Endothelial cell of umbilical vein (primary cell): ENCODE data around the gene LOXL1. TPM values are rescaled to one million over a fixed set of nuclear protein-coding genes. Genes with fewer than 3 reads are reported as not detected.

Experiments
- BruUV-seq: library from RNA; stranded (reverse); fragments of 400-500 nt; replicated peaks from 2 replicates; lab custom pipeline; 2021; lab: Mats Ljungman, UMichigan
- CTCF ChIA-PET: fragments of 300-600, 350-600 bp; sonication (Branson Sonifier 250); formaldehyde crosslinking; loops from one replicate; lab custom pipeline; 2021; ENCODE audit warnings: antibody characterized with exemption, inconsistent platforms; lab: Charles Lee
- POLR2A ChIA-PET: fragments of 300-600, 350-600 bp; sonication (Branson Sonifier 250); formaldehyde crosslinking; loops from one replicate; lab custom pipeline; 2021; ENCODE audit warnings: antibody characterized with exemption, inconsistent platforms; lab: Charles Lee
- DNase-seq: peaks from one replicate; pipeline ENCODE4 v3.0.0-alpha.2; 2011; ENCODE audit warnings: low read depth, low spot score
- FAIRE-seq: peaks from 2 replicates; lab custom pipeline; 2011; peaks lifted over from hg19 to GRCh38; lab: Jason Lieb, UNC
- H2AFZ ChIP-seq: 2 replicates; pipeline ENCODE4 v1.6.0; 2012; ENCODE audit warnings: low read depth, low read length, control low read depth, inconsistent platforms
- H3K27ac ChIP-seq: 2 replicates; pipeline ENCODE4 v1.5.1; 2011; ENCODE audit warnings: low read depth, mild to moderate bottlenecking, control low read depth, low read length, moderate library complexity; ENCODE audit not compliant: insufficient read depth
- H3K27me3 ChIP-seq, 2 experiments: 2 replicates each; pipeline versions ENCODE4 v1.6.0 to v1.6.1; 2011; ENCODE audit warnings: low read length in 2 of 2, mixed read lengths in 1 of 2; ENCODE audit not compliant: control insufficient read depth in 2 of 2, insufficient read depth in 2 of 2
- H3K36me3 ChIP-seq, 2 experiments: 2 replicates in 1 of 2; 3 replicates in 1 of 2; pipeline ENCODE4 v1.5.1; 2011; ENCODE audit warnings: low read length in 2 of 2, mild to moderate bottlenecking in 1 of 2, moderate library complexity in 1 of 2; ENCODE audit not compliant: control insufficient read depth in 2 of 2, insufficient read depth in 2 of 2; ENCODE audit errors: extremely low read depth in 1 of 2
- H3K4me1 ChIP-seq: 3 replicates; pipeline ENCODE4 v1.5.1; 2011; ENCODE audit warnings: mild to moderate bottlenecking, low read length; ENCODE audit not compliant: control insufficient read depth, insufficient read depth; ENCODE audit errors: extremely low read depth
- H3K4me2 ChIP-seq: 2 replicates; pipeline ENCODE4 v1.6.1; 2011; ENCODE audit warnings: low read length, control low read depth, mixed read lengths; ENCODE audit not compliant: insufficient read depth
- H3K4me3 ChIP-seq, 3 experiments: fragments of 200-600 bp in 1 of 3; sonication (generic), shearing (Covaris generic) in 1 of 3; replicated peaks in 1 of 3; 2 replicates each; pipeline ENCODE4 v1.5.1; 2011 to 2016; ENCODE audit warnings: control low read depth in 3 of 3, low read length in 3 of 3, mild to moderate bottlenecking in 2 of 3, inconsistent platforms in 1 of 3, low read depth in 1 of 3, moderate library complexity in 1 of 3; ENCODE audit not compliant: insufficient read depth in 1 of 3
- H3K79me2 ChIP-seq: 2 replicates; pipeline ENCODE4 v1.6.0; 2012; ENCODE audit warnings: low read length, inconsistent platforms; ENCODE audit not compliant: control insufficient read depth, insufficient read depth
- H3K9ac ChIP-seq: replicated peaks from 2 replicates; pipeline ENCODE3; 2011; ENCODE audit warnings: low read length, control low read depth; ENCODE audit not compliant: insufficient read depth; ENCODE audit errors: extremely low read depth
- H3K9me1 ChIP-seq: replicated peaks from 3 replicates; pipeline ENCODE4 v1.6.0; 2011; ENCODE audit warnings: mild to moderate bottlenecking, low read length; ENCODE audit not compliant: control insufficient read depth, insufficient read depth; ENCODE audit errors: extremely low read depth
- H3K9me3 ChIP-seq: replicated peaks from 2 replicates; pipeline ENCODE4 v1.5.1; 2012; ENCODE audit warnings: low read length, inconsistent platforms; ENCODE audit not compliant: control insufficient read depth, insufficient read depth
- H4K20me1 ChIP-seq: replicated peaks from 2 replicates; pipeline ENCODE3; 2011; ENCODE audit warnings: mild to moderate bottlenecking, low read length; ENCODE audit not compliant: control insufficient read depth, insufficient read depth; ENCODE audit errors: extremely low read depth
- EZH2 ChIP-seq: IDR thresholded peaks from 2 replicates; pipeline ENCODE4 v1.6.1; 2012; ENCODE audit warnings: borderline replicate concordance, low read depth, mild to moderate bottlenecking, moderate library complexity, low read length, inconsistent platforms; ENCODE audit not compliant: severe bottlenecking
- FOS ChIP-seq: IDR thresholded peaks from 2 replicates; pipeline ENCODE4 v1.6.1; 2011; ENCODE audit warnings: mild to moderate bottlenecking, low read length, moderate library complexity, borderline replicate concordance; ENCODE audit not compliant: insufficient read depth
- GATA2 ChIP-seq: IDR thresholded peaks from 2 replicates; pipeline ENCODE4 v1.7.0; 2011; ENCODE audit warnings: low read depth, mild to moderate bottlenecking, moderate library complexity, mixed read lengths, low read length; ENCODE audit not compliant: insufficient read length, insufficient read depth
- JUN ChIP-seq: IDR thresholded peaks from 2 replicates; pipeline ENCODE4 v1.6.1; 2011; ENCODE audit warnings: borderline replicate concordance, low read depth; ENCODE audit not compliant: insufficient read length, insufficient read depth
- MYC ChIP-seq: IDR thresholded peaks from one replicate; pipeline ENCODE4 v1.6.1; 2011; ENCODE audit warnings: mild to moderate bottlenecking, low read depth, low read length
- POLR2A ChIP-seq: IDR thresholded peaks from 2 replicates; pipeline ENCODE4 v1.6.1; 2012; ENCODE audit warnings: low read depth, mild to moderate bottlenecking, control low read depth, low read length
- POLR2AphosphoS5 ChIP-seq: IDR thresholded peaks from 2 replicates; pipeline ENCODE4 v1.6.1; 2012; ENCODE audit warnings: low read depth, mild to moderate bottlenecking, control low read depth, low read length, moderate library complexity; ENCODE audit not compliant: insufficient read depth
- dilution Hi-C: fragments of 300-500 bp; cut with MboI; formaldehyde crosslinking; loops from one replicate; pipeline ENCODE4 v1.15.0; 2019; ENCODE audit warnings: low sequenced_read_pairs; ENCODE audit not compliant: extremely low pct_ligation_motif_present
- intact Hi-C: fragments of 100-400 bp; cut with micrococcal nuclease; formaldehyde crosslinking; loops from one replicate; pipeline ENCODE4 v1.10.0; 2022
- polyA plus RNA-seq, 4 experiments: library from polyadenylated mRNA; depleted of rRNA in 3 of 4; stranded (reverse) in 3 of 4; unstranded in 1 of 4; fragments of >200 nt; gene quantifications; 2 replicates each; pipeline versions ENCODE4 v1.2.1 to v1.2.3, GENCODE V29; 2011 to 2012; ENCODE audit warnings: missing spikeins in 1 of 4
- total RNA-seq: library from RNA; stranded (reverse); gene quantifications from 2 replicates; pipeline ENCODE4 v1.2.3, GENCODE V29; 2021
- TF ChIP-seq, protein P1 (sequence below): IDR thresholded peaks from 2 replicates; pipeline ENCODE4 v1.6.1; 2011; ENCODE audit not compliant: insufficient read depth, insufficient read length
- TF ChIP-seq, protein P2 (sequence below), 2 donors: IDR thresholded peaks; 1 replicate in 1 of 2; 2 replicates in 1 of 2; pipeline ENCODE4 v1.5.1; 2011; ENCODE audit warnings: low read length in 2 of 2, mild to moderate bottlenecking in 2 of 2, moderate library complexity in 2 of 2, control low read depth in 1 of 2, inconsistent platforms in 1 of 2, low read depth in 1 of 2; ENCODE audit not compliant: insufficient read depth in 1 of 2; ENCODE audit errors: extremely low read depth in 1 of 2

LOXL1 gene
- total and polyA plus RNA-seq, 2 donors (not counting 3 experiments of a cell fraction or from before 2014, with no cell fraction given), result 5.2 to 14.4 TPM

DNA sequence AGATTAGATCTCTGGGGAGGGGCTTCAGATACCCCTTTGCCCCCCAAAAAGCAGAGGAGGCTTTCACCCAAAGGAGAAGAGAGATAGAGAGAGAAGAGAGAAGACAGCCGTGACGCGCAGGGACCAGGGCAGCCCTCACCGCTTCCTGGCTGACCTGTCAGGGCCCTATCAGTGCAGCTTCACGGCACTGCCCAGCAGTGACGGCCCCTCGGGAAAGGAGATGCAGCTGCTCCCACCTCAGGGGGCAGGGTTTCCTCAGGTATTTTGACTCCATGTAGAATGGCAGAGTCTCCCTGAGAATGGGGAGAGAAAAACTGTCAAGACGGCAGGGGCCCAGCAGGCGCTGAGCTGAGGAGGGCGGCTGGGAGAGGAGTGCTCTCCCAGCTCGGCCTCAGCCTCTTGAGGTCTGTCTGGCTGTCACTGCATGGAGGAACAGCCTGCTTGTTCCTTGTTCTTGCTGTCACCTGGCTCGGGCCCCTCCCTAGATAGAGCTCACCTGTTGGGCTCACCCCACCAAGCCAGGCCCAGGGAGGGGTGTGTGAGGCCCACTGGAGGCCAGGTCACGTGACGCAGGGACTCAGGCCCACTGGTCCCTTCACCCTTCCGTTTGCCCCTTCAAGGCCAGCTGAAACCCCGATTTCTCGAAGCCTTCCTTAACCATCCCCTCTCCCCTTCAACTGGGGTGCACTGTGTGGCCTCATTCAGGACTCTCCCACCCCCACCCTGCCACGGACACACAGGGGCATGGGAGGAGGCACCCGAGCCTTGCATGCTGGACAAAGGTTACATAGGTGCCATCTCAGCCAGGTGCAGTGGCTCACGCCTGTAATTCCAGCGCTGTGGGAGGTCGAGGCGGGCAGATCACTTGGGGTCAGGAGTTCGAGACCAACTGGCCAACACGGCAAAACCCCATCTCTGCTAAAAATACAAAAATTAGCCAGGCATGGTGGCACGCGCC is 28.2 kb downstream of the LOXL1 start:
- no peaks in the 10 kb centered on the region for H4K20me1 ChIP-seq
- POLR2A ChIA-PET, result no interaction called here
- H2AFZ ChIP-seq, result no peak overlapping the region
- no peaks in the 10 kb centered on the region for H3K27me3 ChIP-seq
- DNase-seq, result no peak
- no peaks in the 10 kb centered on the region for H3K9me3 ChIP-seq
- no peak for FAIRE-seq
- no peak overlapping the region for H3K9ac ChIP-seq
- no peaks in the 10 kb centered on the region for H3K9me1 ChIP-seq
- CTCF ChIA-PET, result interaction anchor here (1.4 to 6.9 kb wide), 2 partner anchors 13 to 18 kb away, joined by 6 to 217 read pairs; no protein-coding TSS in a partner anchor
- no peak overlapping the region for H3K4me3 ChIP-seq
- intact Hi-C loops, result loop anchor here (5.0 kb wide), 3 partner anchors 178 to 368 kb away; partner anchors contain the start of gene ISLR2
- no peaks in the 10 kb centered on the region for H3K79me2 ChIP-seq
- H3K4me1 ChIP-seq, result peaks cover 15% of the 10 kb centered on the region
- no TSS peak for BruUV-seq
- H3K27ac ChIP-seq, result no peak overlapping the region
- H3K4me2 ChIP-seq, result no peak overlapping the region
- H3K36me3 ChIP-seq, result no peaks in the 10 kb centered on the region
- TF ChIP-seq MYC, result no peak
- TF ChIP-seq GATA2, result no peak
- no peak for TF ChIP-seq POLR2A
- TF ChIP-seq, protein P1, sequence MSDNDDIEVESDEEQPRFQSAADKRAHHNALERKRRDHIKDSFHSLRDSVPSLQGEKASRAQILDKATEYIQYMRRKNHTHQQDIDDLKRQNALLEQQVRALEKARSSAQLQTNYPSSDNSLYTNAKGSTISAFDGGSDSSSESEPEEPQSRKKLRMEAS, result no peak
- no peak for TF ChIP-seq POLR2AphosphoS5
- TF ChIP-seq JUN, result no peak
- no peak for TF ChIP-seq EZH2
- no peak for TF ChIP-seq FOS
- TF ChIP-seq, protein P2, sequence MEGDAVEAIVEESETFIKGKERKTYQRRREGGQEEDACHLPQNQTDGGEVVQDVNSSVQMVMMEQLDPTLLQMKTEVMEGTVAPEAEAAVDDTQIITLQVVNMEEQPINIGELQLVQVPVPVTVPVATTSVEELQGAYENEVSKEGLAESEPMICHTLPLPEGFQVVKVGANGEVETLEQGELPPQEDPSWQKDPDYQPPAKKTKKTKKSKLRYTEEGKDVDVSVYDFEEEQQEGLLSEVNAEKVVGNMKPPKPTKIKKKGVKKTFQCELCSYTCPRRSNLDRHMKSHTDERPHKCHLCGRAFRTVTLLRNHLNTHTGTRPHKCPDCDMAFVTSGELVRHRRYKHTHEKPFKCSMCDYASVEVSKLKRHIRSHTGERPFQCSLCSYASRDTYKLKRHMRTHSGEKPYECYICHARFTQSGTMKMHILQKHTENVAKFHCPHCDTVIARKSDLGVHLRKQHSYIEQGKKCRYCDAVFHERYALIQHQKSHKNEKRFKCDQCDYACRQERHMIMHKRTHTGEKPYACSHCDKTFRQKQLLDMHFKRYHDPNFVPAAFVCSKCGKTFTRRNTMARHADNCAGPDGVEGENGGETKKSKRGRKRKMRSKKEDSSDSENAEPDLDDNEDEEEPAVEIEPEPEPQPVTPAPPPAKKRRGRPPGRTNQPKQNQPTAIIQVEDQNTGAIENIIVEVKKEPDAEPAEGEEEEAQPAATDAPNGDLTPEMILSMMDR (IDR thresholded peaks at IDR 0.05; ENCODE audit: extremely low read depth in 1 of 2, insufficient read depth in 1 of 2, low read depth in 1 of 2, low read length in 2 of 2), result no peak
- dilution Hi-C loops, result no loop called here
